Measurements from ENCODE around the gene ITGB4. TPM values are rescaled to one million over a fixed set of nuclear protein-coding genes. Genes with fewer than 3 reads are reported as not detected.

ITGB4 gene
- total RNA-seq (2014; rRNA removed; shearing (Covaris generic)) = 1.1 and 1.4 TPM in 2 replicates
- 6.7 and 9.0 TPM in 2 replicates for polyA plus RNA-seq (2015; cell fraction: cytosol; rRNA removed)
- 25.6 and 26.7 TPM in 2 replicates for polyA plus RNA-seq (2015; cell fraction: nucleus; rRNA removed)

- no peak for DNase-seq (ENCODE audit: low read depth)
Measured at GRCh38 chr17:75720656-75721462, at the start of gene ITGB4. Gene ITGB4 (plus strand): TSS chr17:75721459. CDS start chr17:75724704, 3,245 bp downstream.

DNA sequence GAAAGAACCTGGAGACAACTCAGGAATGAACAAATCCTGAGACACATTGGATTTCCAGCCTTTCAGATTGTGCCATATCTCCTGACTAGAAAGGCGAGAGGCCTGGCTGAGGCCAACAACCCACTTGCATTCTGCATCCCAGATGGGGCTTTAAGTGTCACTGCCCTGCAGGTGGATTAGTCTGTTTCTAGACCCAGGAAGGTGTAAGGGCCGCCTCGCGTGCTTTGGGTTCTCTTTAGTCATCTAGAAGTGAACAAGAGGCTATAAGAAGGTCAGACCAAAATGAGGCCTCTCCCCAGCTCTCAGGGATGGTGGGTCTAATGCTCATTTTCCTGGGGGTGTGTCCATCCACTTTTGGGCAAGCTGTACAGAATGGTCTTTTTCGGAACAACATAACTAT, 49.2 kb upstream of the ITGB4 start:
- no peak for DNase-seq (ENCODE audit: low read depth)

GRCh38 chr17:75673487-75673886, 47.8 kb upstream of the ITGB4 start:
- DNase-seq (ENCODE audit: low read depth) = no peak

DNA sequence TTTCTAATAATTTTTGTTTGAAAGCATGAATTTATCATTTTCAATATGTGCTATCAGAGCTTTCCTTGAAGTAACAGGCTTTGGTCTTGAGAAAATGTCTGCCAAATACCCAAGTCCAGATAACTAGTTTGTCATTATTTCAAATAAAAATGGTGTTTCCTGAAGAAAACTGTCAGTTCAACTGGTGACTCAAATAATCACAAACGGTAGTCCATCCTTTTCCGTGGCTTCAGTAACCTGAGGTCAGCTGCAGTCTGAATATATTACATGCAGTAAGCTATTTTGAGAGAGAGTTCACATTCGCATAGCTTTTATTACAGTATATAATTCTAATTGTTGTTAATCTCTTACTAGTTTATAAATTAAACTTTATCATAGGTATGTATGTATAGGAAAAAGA, 44.8 kb upstream of the ITGB4 start:
- DNase-seq (ENCODE audit: low read depth) = no peak

DNA sequence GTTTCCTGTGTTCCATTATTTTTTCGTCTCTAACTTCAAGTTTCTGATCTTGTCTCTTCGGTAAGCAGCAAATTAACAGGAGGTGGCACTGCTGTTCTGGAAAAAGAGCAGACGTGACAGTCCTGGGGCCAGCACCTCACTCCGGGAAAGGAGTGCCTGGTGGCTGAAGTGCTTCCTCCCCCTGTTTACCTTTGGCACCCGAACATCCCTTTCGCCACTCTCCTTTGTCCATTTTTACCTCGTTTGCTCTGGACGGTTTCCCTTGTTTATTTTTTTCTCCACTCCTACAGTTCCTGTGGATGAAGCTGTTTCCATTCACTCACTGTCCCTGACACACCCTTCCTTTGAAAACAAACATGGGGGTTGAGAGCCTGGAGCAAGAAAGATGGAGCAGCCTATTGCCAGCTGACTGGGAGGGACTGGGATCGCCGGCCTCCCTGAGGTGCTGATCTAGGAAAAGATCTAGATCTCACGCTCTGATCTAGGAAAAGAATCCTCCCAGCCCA, 41.5 kb upstream of the ITGB4 start:
- DNase-seq (ENCODE audit: low read depth) = peak; percentile 52

DNA sequence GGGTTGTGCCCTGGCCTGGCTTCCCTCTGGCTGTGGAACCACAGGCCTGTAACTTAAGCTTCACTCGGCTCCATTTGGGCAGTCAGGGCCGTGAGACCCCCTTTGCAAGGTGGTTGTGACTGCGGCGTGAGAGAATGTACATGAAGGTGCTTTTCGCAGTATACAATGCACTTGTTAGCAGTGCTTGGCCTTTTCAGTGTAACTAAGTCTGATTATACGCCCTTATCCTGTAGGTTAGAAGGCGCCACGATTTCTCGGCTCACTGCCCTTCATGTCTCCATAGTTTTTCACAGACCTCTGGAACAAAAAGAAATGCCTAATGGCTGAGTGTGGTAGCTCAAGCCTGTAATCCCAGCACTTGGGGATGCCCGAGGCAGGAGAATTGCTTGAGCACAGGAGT, 40.8 kb upstream of the ITGB4 start:
- DNase-seq (ENCODE audit: low read depth) = no peak

- DNase-seq (ENCODE audit: low read depth) = peak; percentile 38
Measured at GRCh38 chr17:75681289-75681688, 40.0 kb upstream of the ITGB4 start.

- DNase-seq (ENCODE audit: low read depth) = peak; percentile 85
Measured at GRCh38 chr17:75683583-75683982, 37.7 kb upstream of the ITGB4 start.

GRCh38 chr17:75684249-75684648, 37.0 kb upstream of the ITGB4 start:
- DNase-seq (ENCODE audit: low read depth) = peak; percentile 60

DNA sequence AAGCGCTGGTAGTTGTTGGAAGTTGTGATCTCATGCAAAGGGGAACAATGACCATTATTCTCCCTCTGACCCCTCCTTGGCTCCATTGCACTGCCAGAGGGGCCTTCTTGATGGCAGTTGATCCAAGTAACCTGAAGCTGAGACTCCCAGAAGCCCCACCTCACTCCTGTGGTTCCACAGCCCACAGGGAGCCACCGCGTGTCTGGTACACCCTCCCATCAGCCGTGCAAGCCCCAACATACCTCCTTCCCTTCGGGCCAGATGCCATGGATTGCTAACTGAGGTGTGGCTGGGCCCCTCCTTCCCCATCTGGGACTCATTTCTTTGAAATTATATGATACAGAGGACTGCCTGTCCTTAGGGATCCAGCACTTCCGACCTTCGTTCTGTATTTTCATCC, 36.3 kb upstream of the ITGB4 start:
- no peak for DNase-seq (ENCODE audit: low read depth)

GRCh38 chr17:75685499-75685898, 35.8 kb upstream of the ITGB4 start:
- DNase-seq (ENCODE audit: low read depth) = no peak

DNA sequence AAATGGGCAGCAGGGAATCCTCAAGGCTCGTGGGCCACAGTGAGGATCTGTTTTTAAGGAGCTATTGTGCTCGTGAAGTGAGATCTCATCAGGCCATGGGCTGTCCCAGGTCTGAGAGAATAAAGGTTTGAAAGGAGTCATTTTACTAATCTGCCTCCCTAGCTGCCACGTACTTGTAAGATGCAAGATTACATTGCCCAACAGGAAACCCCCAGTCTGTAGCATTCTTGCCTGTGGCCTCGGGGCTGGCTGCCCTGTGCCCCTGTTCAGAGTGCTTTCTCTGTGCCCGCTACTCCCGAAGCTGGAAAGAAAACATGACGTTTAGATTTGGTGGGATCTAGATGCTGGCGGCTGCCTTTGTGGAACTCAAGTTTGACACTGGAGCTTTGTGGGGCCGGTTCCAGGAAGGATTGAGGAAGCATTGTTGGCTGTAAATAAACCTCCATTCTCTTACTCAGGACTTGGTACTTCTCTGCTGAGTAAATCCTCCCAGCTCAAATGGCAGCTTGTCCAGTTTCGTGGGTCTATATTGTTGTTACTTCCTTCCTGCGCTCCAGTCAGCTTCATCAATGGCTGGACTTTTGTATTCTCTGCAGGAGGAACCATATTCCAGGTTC, 32.9 kb upstream of the ITGB4 start:
- DNase-seq (ENCODE audit: low read depth) = no peak

DNA sequence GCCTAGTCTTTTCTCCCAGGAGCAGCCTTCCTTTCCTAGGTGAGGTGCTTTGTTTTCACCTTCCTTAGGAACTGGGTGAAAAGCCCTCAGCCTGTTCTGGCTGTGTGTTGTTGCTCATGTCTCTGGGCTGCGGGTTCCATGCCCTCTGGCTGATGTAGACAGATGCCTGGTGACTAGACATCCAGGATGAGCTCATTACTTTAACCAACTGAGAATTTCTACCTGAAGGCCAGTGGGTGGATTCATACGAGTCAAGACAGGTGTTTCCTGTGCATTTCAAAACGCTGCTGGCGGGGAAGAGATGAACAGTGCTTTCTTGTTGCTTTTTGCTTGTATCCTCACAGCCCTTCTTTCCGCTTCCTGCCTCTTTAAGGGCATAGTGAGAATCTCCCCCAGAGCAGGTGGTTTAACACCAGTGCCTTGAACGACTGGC, 31.8 kb upstream of the ITGB4 start:
- peak; percentile 37 for DNase-seq (ENCODE audit: low read depth)

GRCh38 chr17:75691371-75691791, 29.9 kb upstream of the ITGB4 start:
- DNase-seq (ENCODE audit: low read depth) = peak; percentile 99

- no peak for DNase-seq (ENCODE audit: low read depth)
Measured at GRCh38 chr17:75691801-75692626, 29.2 kb upstream of the ITGB4 start.

DNA sequence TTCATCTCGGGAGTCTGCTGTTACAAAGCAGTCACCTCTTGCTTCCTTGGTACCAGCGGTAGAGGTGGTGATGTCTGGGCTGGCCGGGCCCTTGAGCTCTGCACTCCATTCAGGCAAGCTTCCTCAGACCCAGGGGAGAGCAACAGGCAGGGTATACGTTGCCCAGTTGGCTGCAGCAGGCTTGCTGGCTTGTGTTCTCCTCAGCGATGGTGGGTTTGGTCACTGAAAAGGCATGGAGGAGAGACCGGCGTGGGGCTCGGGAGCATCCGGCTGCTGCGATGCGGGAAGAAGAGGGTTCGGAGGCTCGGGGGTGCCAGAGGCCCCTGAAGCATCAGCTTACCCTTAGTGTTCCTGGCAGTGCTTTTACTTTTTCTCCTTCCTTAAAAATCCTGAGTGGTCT, 28.3 kb upstream of the ITGB4 start:
- DNase-seq (ENCODE audit: low read depth) = no peak

DNA sequence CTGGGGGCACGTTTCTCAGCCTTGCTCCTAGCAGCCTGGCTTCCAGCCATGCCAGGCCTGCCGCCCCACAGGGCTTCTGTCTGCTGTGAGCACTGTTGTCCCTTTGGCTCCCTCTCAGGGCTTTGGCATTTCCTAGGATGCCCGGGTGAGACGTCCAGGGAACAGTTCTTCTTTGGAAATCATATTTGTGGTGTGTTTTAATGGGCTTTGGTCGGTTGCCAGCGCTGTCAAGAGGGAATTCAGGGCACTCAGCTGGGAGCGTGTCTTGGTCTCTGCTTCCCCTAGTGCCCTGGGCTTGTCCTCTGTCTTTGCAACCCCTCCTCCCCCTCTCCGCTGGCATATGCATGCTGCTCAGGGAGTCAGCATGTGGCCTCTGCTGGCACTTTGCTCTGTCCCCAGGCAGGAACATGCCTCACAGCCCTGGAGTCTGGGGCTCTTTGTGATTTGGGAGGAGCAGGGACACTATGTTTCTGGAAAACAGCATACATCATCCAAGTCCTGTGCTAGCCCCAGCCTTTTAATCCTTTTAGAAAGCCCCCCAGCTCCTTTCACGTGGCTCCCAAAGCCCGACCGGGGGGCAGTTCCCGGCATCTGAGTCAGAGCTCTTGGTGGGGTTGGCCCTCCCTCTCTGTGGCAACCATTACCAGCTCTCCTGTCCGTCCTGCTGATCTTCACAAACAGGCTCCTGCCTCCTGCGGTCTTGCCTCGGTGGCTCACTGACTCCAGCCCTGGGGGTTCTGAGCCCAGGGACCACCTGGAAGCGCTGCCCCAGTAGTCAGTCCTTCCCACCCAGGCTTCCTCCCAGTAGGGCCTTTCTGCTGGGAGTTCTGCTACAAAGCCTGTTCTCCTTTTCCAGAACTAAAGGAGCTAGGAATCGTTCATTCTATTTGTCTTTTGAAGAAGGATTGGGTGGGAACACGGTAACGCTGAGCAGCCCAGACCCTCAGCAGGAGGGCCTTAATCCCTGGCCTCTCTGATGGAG, 27.5 kb upstream of the ITGB4 start:
- peak; percentile 99 for DNase-seq (ENCODE audit: low read depth)

GRCh38 chr17:75694536-75694935, 26.7 kb upstream of the ITGB4 start:
- DNase-seq (ENCODE audit: low read depth) = no peak

DNA sequence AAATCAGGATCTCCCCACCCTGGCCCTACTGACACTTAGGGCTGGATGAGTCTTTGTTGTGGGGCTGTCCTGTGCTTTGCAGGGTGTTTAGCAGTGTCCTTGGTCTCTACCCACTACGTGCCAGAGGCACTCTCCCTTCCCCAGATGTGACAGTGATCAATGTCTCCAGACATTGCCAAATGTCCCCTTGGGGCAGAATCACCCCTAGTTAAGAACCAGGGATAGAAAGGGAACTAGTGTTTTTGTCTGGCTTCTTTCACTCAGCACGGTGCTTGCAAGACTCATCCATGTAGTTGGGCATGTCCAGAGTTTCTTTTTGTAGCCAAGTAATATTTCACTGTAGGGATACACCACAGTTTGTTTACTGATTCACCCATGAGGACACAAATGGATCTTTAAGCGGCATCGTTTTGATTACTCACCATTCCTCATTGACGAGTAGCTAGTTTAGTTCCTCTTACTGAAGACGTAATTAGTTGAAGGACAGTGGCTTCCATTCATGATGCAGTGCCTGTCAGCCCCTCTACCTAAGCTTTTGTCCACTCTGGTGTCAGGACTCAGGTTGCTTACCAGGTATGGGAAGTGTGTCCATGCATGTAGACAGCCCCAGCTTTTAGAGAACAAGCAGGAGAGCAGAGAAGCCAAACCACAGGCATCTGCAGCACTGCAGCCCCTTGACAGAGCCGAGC, 26.0 kb upstream of the ITGB4 start:
- peak; percentile 57 for DNase-seq (ENCODE audit: low read depth)

- DNase-seq (ENCODE audit: low read depth) = no peak
Measured at GRCh38 chr17:75695830-75696271, 25.4 kb upstream of the ITGB4 start.

Data from HT1080 (cell line).